Endothelial cell of umbilical vein (primary cell): ENCODE data around the gene COL4A2. TPM values are rescaled to one million over a fixed set of nuclear protein-coding genes. Genes with fewer than 3 reads are reported as not detected.

Source experiments
- BruUV-seq: library from RNA; stranded (reverse); fragments of 400-500 nt; replicated peaks from 2 replicates; lab custom pipeline; 2021; lab: Mats Ljungman, UMichigan
- CTCF ChIA-PET: fragments of 300-600, 350-600 bp; sonication (Branson Sonifier 250); formaldehyde crosslinking; loops from one replicate; lab custom pipeline; 2021; ENCODE audit warnings: antibody characterized with exemption, inconsistent platforms; lab: Charles Lee
- POLR2A ChIA-PET: fragments of 300-600, 350-600 bp; sonication (Branson Sonifier 250); formaldehyde crosslinking; loops from one replicate; lab custom pipeline; 2021; ENCODE audit warnings: antibody characterized with exemption, inconsistent platforms; lab: Charles Lee
- DNase-seq: peaks from one replicate; pipeline ENCODE4 v3.0.0-alpha.2; 2011; ENCODE audit warnings: low read depth, low spot score
- FAIRE-seq: peaks from 2 replicates; lab custom pipeline; 2011; peaks lifted over from hg19 to GRCh38; lab: Jason Lieb, UNC
- H2AFZ ChIP-seq: 2 replicates; pipeline ENCODE4 v1.6.0; 2012; ENCODE audit warnings: low read depth, low read length, control low read depth, inconsistent platforms
- H3K27ac ChIP-seq: 2 replicates; pipeline ENCODE4 v1.5.1; 2011; ENCODE audit warnings: low read depth, mild to moderate bottlenecking, control low read depth, low read length, moderate library complexity; ENCODE audit not compliant: insufficient read depth
- H3K27me3 ChIP-seq, 2 experiments: 2 replicates each; pipeline versions ENCODE4 v1.6.0 to v1.6.1; 2011; ENCODE audit warnings: low read length in 2 of 2, mixed read lengths in 1 of 2; ENCODE audit not compliant: control insufficient read depth in 2 of 2, insufficient read depth in 2 of 2
- H3K36me3 ChIP-seq, 2 experiments: 2 replicates in 1 of 2; 3 replicates in 1 of 2; pipeline ENCODE4 v1.5.1; 2011; ENCODE audit warnings: low read length in 2 of 2, mild to moderate bottlenecking in 1 of 2, moderate library complexity in 1 of 2; ENCODE audit not compliant: control insufficient read depth in 2 of 2, insufficient read depth in 2 of 2; ENCODE audit errors: extremely low read depth in 1 of 2
- H3K4me1 ChIP-seq: 3 replicates; pipeline ENCODE4 v1.5.1; 2011; ENCODE audit warnings: mild to moderate bottlenecking, low read length; ENCODE audit not compliant: control insufficient read depth, insufficient read depth; ENCODE audit errors: extremely low read depth
- H3K4me2 ChIP-seq: 2 replicates; pipeline ENCODE4 v1.6.1; 2011; ENCODE audit warnings: low read length, control low read depth, mixed read lengths; ENCODE audit not compliant: insufficient read depth
- H3K4me3 ChIP-seq, 3 experiments: fragments of 200-600 bp in 1 of 3; sonication (generic), shearing (Covaris generic) in 1 of 3; replicated peaks in 1 of 3; 2 replicates each; pipeline ENCODE4 v1.5.1; 2011 to 2016; ENCODE audit warnings: control low read depth in 3 of 3, low read length in 3 of 3, mild to moderate bottlenecking in 2 of 3, inconsistent platforms in 1 of 3, low read depth in 1 of 3, moderate library complexity in 1 of 3; ENCODE audit not compliant: insufficient read depth in 1 of 3
- H3K79me2 ChIP-seq: 2 replicates; pipeline ENCODE4 v1.6.0; 2012; ENCODE audit warnings: low read length, inconsistent platforms; ENCODE audit not compliant: control insufficient read depth, insufficient read depth
- H3K9ac ChIP-seq: replicated peaks from 2 replicates; pipeline ENCODE3; 2011; ENCODE audit warnings: low read length, control low read depth; ENCODE audit not compliant: insufficient read depth; ENCODE audit errors: extremely low read depth
- H3K9me1 ChIP-seq: replicated peaks from 3 replicates; pipeline ENCODE4 v1.6.0; 2011; ENCODE audit warnings: mild to moderate bottlenecking, low read length; ENCODE audit not compliant: control insufficient read depth, insufficient read depth; ENCODE audit errors: extremely low read depth
- H3K9me3 ChIP-seq: replicated peaks from 2 replicates; pipeline ENCODE4 v1.5.1; 2012; ENCODE audit warnings: low read length, inconsistent platforms; ENCODE audit not compliant: control insufficient read depth, insufficient read depth
- H4K20me1 ChIP-seq: replicated peaks from 2 replicates; pipeline ENCODE3; 2011; ENCODE audit warnings: mild to moderate bottlenecking, low read length; ENCODE audit not compliant: control insufficient read depth, insufficient read depth; ENCODE audit errors: extremely low read depth
- CTCF ChIP-seq, 2 donors: IDR thresholded peaks; 1 replicate in 1 of 2; 2 replicates in 1 of 2; pipeline ENCODE4 v1.5.1; 2011; ENCODE audit warnings: low read length in 2 of 2, mild to moderate bottlenecking in 2 of 2, moderate library complexity in 2 of 2, control low read depth in 1 of 2, inconsistent platforms in 1 of 2, low read depth in 1 of 2; ENCODE audit not compliant: insufficient read depth in 1 of 2; ENCODE audit errors: extremely low read depth in 1 of 2
- EZH2 ChIP-seq: IDR thresholded peaks from 2 replicates; pipeline ENCODE4 v1.6.1; 2012; ENCODE audit warnings: borderline replicate concordance, low read depth, mild to moderate bottlenecking, moderate library complexity, low read length, inconsistent platforms; ENCODE audit not compliant: severe bottlenecking
- FOS ChIP-seq: IDR thresholded peaks from 2 replicates; pipeline ENCODE4 v1.6.1; 2011; ENCODE audit warnings: mild to moderate bottlenecking, low read length, moderate library complexity, borderline replicate concordance; ENCODE audit not compliant: insufficient read depth
- GATA2 ChIP-seq: IDR thresholded peaks from 2 replicates; pipeline ENCODE4 v1.7.0; 2011; ENCODE audit warnings: low read depth, mild to moderate bottlenecking, moderate library complexity, mixed read lengths, low read length; ENCODE audit not compliant: insufficient read length, insufficient read depth
- JUN ChIP-seq: IDR thresholded peaks from 2 replicates; pipeline ENCODE4 v1.6.1; 2011; ENCODE audit warnings: borderline replicate concordance, low read depth; ENCODE audit not compliant: insufficient read length, insufficient read depth
- MAX ChIP-seq: IDR thresholded peaks from 2 replicates; pipeline ENCODE4 v1.6.1; 2011; ENCODE audit not compliant: insufficient read depth, insufficient read length
- MYC ChIP-seq: IDR thresholded peaks from one replicate; pipeline ENCODE4 v1.6.1; 2011; ENCODE audit warnings: mild to moderate bottlenecking, low read depth, low read length
- POLR2A ChIP-seq: IDR thresholded peaks from 2 replicates; pipeline ENCODE4 v1.6.1; 2012; ENCODE audit warnings: low read depth, mild to moderate bottlenecking, control low read depth, low read length
- POLR2AphosphoS5 ChIP-seq: IDR thresholded peaks from 2 replicates; pipeline ENCODE4 v1.6.1; 2012; ENCODE audit warnings: low read depth, mild to moderate bottlenecking, control low read depth, low read length, moderate library complexity; ENCODE audit not compliant: insufficient read depth
- dilution Hi-C: fragments of 300-500 bp; cut with MboI; formaldehyde crosslinking; loops from one replicate; pipeline ENCODE4 v1.15.0; 2019; ENCODE audit warnings: low sequenced_read_pairs; ENCODE audit not compliant: extremely low pct_ligation_motif_present
- intact Hi-C: fragments of 100-400 bp; cut with micrococcal nuclease; formaldehyde crosslinking; loops from one replicate; pipeline ENCODE4 v1.10.0; 2022
- polyA plus RNA-seq, 4 experiments: library from polyadenylated mRNA; depleted of rRNA in 3 of 4; stranded (reverse) in 3 of 4; unstranded in 1 of 4; fragments of >200 nt; gene quantifications; 2 replicates each; pipeline versions ENCODE4 v1.2.1 to v1.2.3, GENCODE V29; 2011 to 2012; ENCODE audit warnings: missing spikeins in 1 of 4
- total RNA-seq: library from RNA; stranded (reverse); gene quantifications from 2 replicates; pipeline ENCODE4 v1.2.3, GENCODE V29; 2021

The COL4A2 gene
- total and polyA plus RNA-seq, 2 donors (not counting 3 experiments of a cell fraction or from before 2014, with no cell fraction given), result 792 to 940 TPM

GRCh38 chr13:110424569-110425443, 117.7 kb downstream of the COL4A2 start:
- intact Hi-C loops, result loop anchor here (1.0 kb wide), 3 partner anchors 16 to 84 kb away; no protein-coding TSS in a partner anchor
- TF ChIP-seq POLR2A, result no peak
- no peak for TF ChIP-seq JUN
- TF ChIP-seq CTCF (IDR thresholded peaks at IDR 0.05; ENCODE audit: extremely low read depth in 1 of 2, insufficient read depth in 1 of 2, low read depth in 1 of 2, low read length in 2 of 2), result no peak
- peaks cover 2 to 9% of the 10 kb centered on the region in 2 experiments for H3K36me3 ChIP-seq
- H4K20me1 ChIP-seq, result no peaks in the 10 kb centered on the region
- TSS peak; percentile 62 for BruUV-seq
- ChIA-PET CTCF (interaction anchor here (2.6 kb wide), 1 partner anchor 177 kb away, joined by 7 read pairs; no protein-coding TSS in a partner anchor), POLR2A (no interaction called here)
- DNase-seq (no peak), FAIRE-seq (no peak)
- peak overlapping the region; percentile 36 for H3K9ac ChIP-seq
- peak overlapping the region; percentile 89 for H3K27ac ChIP-seq
- H2AFZ ChIP-seq, result no peak overlapping the region
- dilution Hi-C loops, result no loop called here
- peak overlapping the region; percentile 33 for H3K4me2 ChIP-seq
- no peaks in the 10 kb centered on the region for H3K79me2 ChIP-seq
- H3K27me3 ChIP-seq, result no peaks in the 10 kb centered on the region
- H3K9me3 ChIP-seq, result no peaks in the 10 kb centered on the region
- H3K4me3 ChIP-seq, result no peak overlapping the region
- no peaks in the 10 kb centered on the region for H3K9me1 ChIP-seq
- peaks cover 60% of the 10 kb centered on the region for H3K4me1 ChIP-seq

- peak overlapping the region; percentile 89 for H3K27ac ChIP-seq
- FAIRE-seq (peak; percentile 89), DNase-seq (peak; percentile 93)
- no peaks in the 10 kb centered on the region for H3K9me3 ChIP-seq
- H3K9ac ChIP-seq, result peak overlapping the region; percentile 25
- peaks cover 54% of the 10 kb centered on the region for H3K4me1 ChIP-seq
- BruUV-seq, result no TSS peak
- intact Hi-C loops, result loop anchor here (1.0 kb wide), 3 partner anchors 16 to 84 kb away; no protein-coding TSS in a partner anchor
- no peaks in the 10 kb centered on the region for H3K27me3 ChIP-seq
- POLR2A ChIA-PET, result no interaction called here
- CTCF ChIA-PET, result interaction anchor here (1.7 to 2.6 kb wide), 2 partner anchors 30 to 178 kb away, joined by 4 to 7 read pairs; no protein-coding TSS in a partner anchor
- H2AFZ ChIP-seq, result no peak overlapping the region
- no peaks in the 10 kb centered on the region for H4K20me1 ChIP-seq
- H3K9me1 ChIP-seq, result no peaks in the 10 kb centered on the region
- no peaks in the 10 kb centered on the region for H3K79me2 ChIP-seq
- dilution Hi-C loops, result no loop called here
- H3K4me2 ChIP-seq, result peak overlapping the region; percentile 33
- peaks cover 2 to 12% of the 10 kb centered on the region in 2 experiments for H3K36me3 ChIP-seq
- H3K4me3 ChIP-seq, result no peak overlapping the region
- no peak for TF ChIP-seq EZH2
- TF ChIP-seq FOS, result no peak
- TF ChIP-seq CTCF (IDR thresholded peaks at IDR 0.05; ENCODE audit: extremely low read depth in 1 of 2, insufficient read depth in 1 of 2, low read depth in 1 of 2, low read length in 2 of 2), result no peak
- TF ChIP-seq MYC, result no peak
- TF ChIP-seq JUN, result peak; percentile 64
- TF ChIP-seq POLR2AphosphoS5, result peak; percentile 88
- TF ChIP-seq MAX, result no peak
- no peak for TF ChIP-seq POLR2A
- no peak for TF ChIP-seq GATA2
Measured at GRCh38 chr13:110425444-110425780, 118.3 kb downstream of the COL4A2 start.
